HepG2 (cell line): ENCODE results near the gene MINDY1. TPM values are rescaled to one million over a fixed set of nuclear protein-coding genes. Genes with fewer than 3 reads are reported as not detected.

Experiments used
- ATF7-NPFF ChIP-seq: sonication (generic); formaldehyde crosslinking; IDR thresholded peaks from 2 replicates; pipeline ENCODE4 v1.8.1; 2023; ENCODE audit warnings: mild to moderate bottlenecking, low read depth, missing genetic modification reagents, moderate library complexity
- ELF4 ChIP-seq: sonication (generic); formaldehyde crosslinking; IDR thresholded peaks from 2 replicates; pipeline ENCODE4 v1.5.0; 2020; ENCODE audit warnings: missing genetic modification reagents, mild to moderate bottlenecking, moderate library complexity, borderline replicate concordance
- KLF13 ChIP-seq: sonication (generic); formaldehyde crosslinking; IDR thresholded peaks from 2 replicates; pipeline ENCODE4 v1.4.0; 2020; ENCODE audit warnings: mild to moderate bottlenecking, missing genetic modification reagents
- PITX1 ChIP-seq: sonication (generic); formaldehyde crosslinking; IDR thresholded peaks from 2 replicates; pipeline ENCODE4 v1.5.1; 2020; ENCODE audit warnings: mild to moderate bottlenecking, missing genetic modification reagents
- PTBP1 ChIP-seq: fragments of 200-400 bp; formaldehyde crosslinking; IDR thresholded peaks from 2 replicates; pipeline ENCODE4 v1.6.1; 2018; ENCODE audit warnings: low read length, low read depth; ENCODE audit not compliant: poor library complexity, severe bottlenecking
- RFX3 ChIP-seq: IDR thresholded peaks from 2 replicates; pipeline ENCODE4 v1.6.1; 2016; ENCODE audit warnings: missing biosample characterization, missing genetic modification reagents
- RFXAP ChIP-seq: sonication (generic); formaldehyde crosslinking; IDR thresholded peaks from 2 replicates; pipeline ENCODE4 v1.4.0; 2020; ENCODE audit warnings: missing genetic modification reagents, borderline replicate concordance
- RXRA ChIP-seq: sonication (generic); formaldehyde crosslinking; IDR thresholded peaks from 2 replicates; pipeline ENCODE4 v1.5.1; 2020; ENCODE audit warnings: missing genetic modification reagents
- SALL2 ChIP-seq: sonication (generic); formaldehyde crosslinking; IDR thresholded peaks from 2 replicates; pipeline ENCODE4 v1.8.1; 2023; ENCODE audit warnings: mild to moderate bottlenecking, missing genetic modification reagents, inconsistent platforms
- THAP9 ChIP-seq: sonication (generic); formaldehyde crosslinking; IDR thresholded peaks from 2 replicates; pipeline ENCODE4; 2020; ENCODE audit warnings: missing genetic modification reagents, mild to moderate bottlenecking, borderline replicate concordance
- UBTF ChIP-seq: sonication (generic); formaldehyde crosslinking; IDR thresholded peaks from 2 replicates; pipeline ENCODE4 v1.4.0; 2020; ENCODE audit warnings: mild to moderate bottlenecking, missing genetic modification reagents
- ZC3H13 ChIP-seq: sonication (generic); formaldehyde crosslinking; IDR thresholded peaks from 2 replicates; pipeline ENCODE4 v1.8.1; 2023; ENCODE audit warnings: mild to moderate bottlenecking, missing genetic modification reagents, moderate library complexity
- ZNF24 ChIP-seq: fragments of 450-650 bp; IDR thresholded peaks from 2 replicates; pipeline ENCODE4 v1.6.1; 2017; ENCODE audit warnings: antibody characterized with exemption, mild to moderate bottlenecking
- ZNF282 ChIP-seq: fragments of 450-650 bp; IDR thresholded peaks from 2 replicates; pipeline ENCODE4 v1.6.1; 2018; ENCODE audit not compliant: partially characterized antibody
- ZNF331 ChIP-seq: sonication (generic); formaldehyde crosslinking; IDR thresholded peaks from 2 replicates; pipeline ENCODE4 v1.4.0; 2020; ENCODE audit warnings: missing genetic modification reagents
- ZNF589 ChIP-seq: sonication (generic); formaldehyde crosslinking; conservative IDR thresholded peaks from 2 replicates; pipeline ENCODE4 v1.8.0; 2022; ENCODE audit warnings: mild to moderate bottlenecking, moderate library complexity, missing genetic modification reagents
- ZNF777 ChIP-seq: sonication (generic); formaldehyde crosslinking; IDR thresholded peaks from 2 replicates; pipeline ENCODE4 v1.4.0; 2020; ENCODE audit warnings: missing genetic modification reagents
- polyA plus RNA-seq, 8 experiments: library from polyadenylated mRNA; depleted of rRNA in 3 of 8; stranded (reverse) in 7 of 8; unstranded in 1 of 8; fragments of >200 nt; fragmentation: Illumina TruSeq in 4 of 8; extraction: Trizol in 4 of 8; gene quantifications; 2 replicates each; pipeline versions ENCODE4 v1.2.1 to v1.2.3, GENCODE V29; 2011 to 2016; ENCODE audit warnings: low read depth in 4 of 8, missing spikeins in 1 of 8, mixed read lengths in 1 of 8; ENCODE audit not compliant: insufficient read depth in 1 of 8
- total RNA-seq, 5 experiments: library from RNA; depleted of rRNA; stranded (reverse); fragments of >200 nt; fragmentation: Illumina TruSeq; extraction: Trizol; gene quantifications; 2 replicates each; pipeline ENCODE4 v1.2.3, GENCODE V29; 2016; ENCODE audit warnings: low read depth in 1 of 5
- TF ChIP-seq, protein P1 (sequence below): IDR thresholded peaks from 2 replicates; pipeline ENCODE4 v1.6.1; 2016; ENCODE audit warnings: missing compliant biosample characterization, missing genetic modification reagents, borderline replicate concordance
- TF ChIP-seq, protein P2 (sequence below): IDR thresholded peaks from 2 replicates; pipeline ENCODE4 v1.6.1; 2016; ENCODE audit warnings: low read depth, borderline replicate concordance

Gene MINDY1
- total and polyA plus RNA-seq, 2 of the 13 experiments (the other 11 are each of a cell fraction or from before 2014, with no cell fraction given) = 11.1 to 15.0 TPM

GRCh38 chr1:151008244-151009205 lies 1.8 kb upstream of the MINDY1 start, which contains the start of gene PRUNE1 (continued):
- TF ChIP-seq THAP9 (peak; percentile 87; the same call in 1 of the 2 replicates), SALL2 (peak; percentile 79), PITX1 (CRISPR knock-in tag) (peak; percentile 21; the same call in 1 of the 2 replicates), ZNF24 (no peak), UBTF (peak; percentile 70), ELF4 (CRISPR knock-in tag) (peak; percentile 24; the same call in 1 of the 2 replicates), RFX3 (CRISPR knock-in tag) (peak; percentile 66), PTBP1 (no peak), ZNF777 (CRISPR knock-in tag) (peak; percentile 69; the same call in 1 of the 2 replicates), RXRA (CRISPR knock-in tag) (peak; percentile 53), RFXAP (peak; percentile 95), ZNF282 (no peak), ZNF331 (CRISPR knock-in tag) (no peak), ZC3H13 (CRISPR knock-in tag) (0 out of 2 replicates have a peak, but pooled peaks have one; percentile 53), ATF7-NPFF (CRISPR knock-in tag) (peak; percentile 80), ZNF589 (CRISPR knock-in tag) (0 out of 2 replicates have a peak, but pooled peaks have one; percentile 21), KLF13 (CRISPR knock-in tag) (peak; percentile 40; the same call in 1 of the 2 replicates)
- TF ChIP-seq, protein P1, sequence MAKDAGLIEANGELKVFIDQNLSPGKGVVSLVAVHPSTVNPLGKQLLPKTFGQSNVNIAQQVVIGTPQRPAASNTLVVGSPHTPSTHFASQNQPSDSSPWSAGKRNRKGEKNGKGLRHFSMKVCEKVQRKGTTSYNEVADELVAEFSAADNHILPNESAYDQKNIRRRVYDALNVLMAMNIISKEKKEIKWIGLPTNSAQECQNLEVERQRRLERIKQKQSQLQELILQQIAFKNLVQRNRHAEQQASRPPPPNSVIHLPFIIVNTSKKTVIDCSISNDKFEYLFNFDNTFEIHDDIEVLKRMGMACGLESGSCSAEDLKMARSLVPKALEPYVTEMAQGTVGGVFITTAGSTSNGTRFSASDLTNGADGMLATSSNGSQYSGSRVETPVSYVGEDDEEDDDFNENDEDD (CRISPR knock-in tag) = peak; percentile 9; the same call in 1 of the 2 replicates
- TF ChIP-seq, protein P2, sequence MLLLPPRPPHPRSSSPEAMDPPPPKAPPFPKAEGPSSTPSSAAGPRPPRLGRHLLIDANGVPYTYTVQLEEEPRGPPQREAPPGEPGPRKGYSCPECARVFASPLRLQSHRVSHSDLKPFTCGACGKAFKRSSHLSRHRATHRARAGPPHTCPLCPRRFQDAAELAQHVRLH (CRISPR knock-in tag) = 0 out of 2 replicates have a peak, but pooled peaks have one; percentile 12
